Measurements from ENCODE around the gene PSMD11. TPM values are rescaled to one million over a fixed set of nuclear protein-coding genes. Genes with fewer than 3 reads are reported as not detected.
A peak's percentile ranks its signal among the peaks of the same experiment; 100 is the strongest.

PSMD11 gene
- total and polyA plus RNA-seq, 5 donors from 2014 or later, result 92.4 to 156 (median 129) TPM

- no peak overlapping the region for H3K27ac ChIP-seq (ENCODE audit: insufficient read depth, low read length, poor library complexity, severe bottlenecking)
- H3K4me1 Mint-ChIP-seq, result peaks cover 9 to 54% (median 17%) of the 10 kb centered on the region in 4 donors
- peaks cover 0 to 1% (median 0%) of the 10 kb centered on the region in 7 donors for H3K9me3 Mint-ChIP-seq
- ATAC-seq (ENCODE audit: low read depth in 2 of 2) (no peak), DNase-seq (no peak)
- no peaks in the 10 kb centered on the region for H3K27me3 Mint-ChIP-seq
- no peak overlapping the region for H3K4me3 ChIP-seq (ENCODE audit: low read depth, low read length)
- H3K36me3 ChIP-seq (ENCODE audit: control insufficient read depth, insufficient read depth, low read length), result no peaks in the 10 kb centered on the region
- H3K4me1 ChIP-seq (ENCODE audit: control insufficient read depth, insufficient read depth, low read length, poor library complexity, severe bottlenecking), result peaks cover 33% of the 10 kb centered on the region
- H3K4me3 Mint-ChIP-seq, result no peak overlapping the region
- H3K27ac Mint-ChIP-seq, result peak overlapping the region in 1 of 3 donors; percentile 46
- H3K36me3 Mint-ChIP-seq, result peaks cover 4% of the 10 kb centered on the region
- no peaks in the 10 kb centered on the region for H3K27me3 ChIP-seq (ENCODE audit: control insufficient read depth, insufficient read depth, low read length)
- no peaks in the 10 kb centered on the region for H3K9me3 ChIP-seq (ENCODE audit: control insufficient read depth in 2 of 2, low read length in 2 of 2)
These were observed 51.3 kb downstream of the PSMD11 start for GRCh38 chr17:32495359-32496231.

GRCh38 chr17:32496395-32497073, 52.2 kb downstream of the PSMD11 start:
- Histone ChIP-seq H3K27me3 (ENCODE audit: control insufficient read depth, insufficient read depth, low read length) (no peaks in the 10 kb centered on the region), H3K36me3 (ENCODE audit: control insufficient read depth, insufficient read depth, low read length) (no peaks in the 10 kb centered on the region), H3K4me3 (ENCODE audit: low read depth, low read length) (no peak overlapping the region), H3K9me3 (ENCODE audit: control insufficient read depth in 2 of 2, low read length in 2 of 2) (no peaks in the 10 kb centered on the region), H3K4me1 (ENCODE audit: control insufficient read depth, insufficient read depth, low read length, poor library complexity, severe bottlenecking) (peaks cover 29% of the 10 kb centered on the region), H3K27ac (ENCODE audit: insufficient read depth, low read length, poor library complexity, severe bottlenecking) (no peak overlapping the region)
- peaks cover 9 to 51% (median 21%) of the 10 kb centered on the region in 4 donors for H3K4me1 Mint-ChIP-seq
- no peak for ATAC-seq (ENCODE audit: low read depth in 2 of 2)
- peak overlapping the region in 2 of 3 donors; percentile 49 to 55 for H3K27ac Mint-ChIP-seq
- H3K9me3 Mint-ChIP-seq, result peaks cover 0 to 1% (median 0%) of the 10 kb centered on the region in 7 donors
- H3K36me3 Mint-ChIP-seq, result peaks cover 4% of the 10 kb centered on the region
- H3K27me3 Mint-ChIP-seq, result no peaks in the 10 kb centered on the region
- DNase-seq, result no peak
- H3K4me3 Mint-ChIP-seq, result peak overlapping the region in 1 of 4 donors; percentile 8

GRCh38 chr17:32497431-32498205, 53.3 kb downstream of the PSMD11 start:
- H3K9me3 ChIP-seq (ENCODE audit: control insufficient read depth in 2 of 2, low read length in 2 of 2), result no peaks in the 10 kb centered on the region
- H3K27me3 Mint-ChIP-seq, result no peaks in the 10 kb centered on the region
- H3K27ac Mint-ChIP-seq, result peak overlapping the region in 2 of 3 donors; percentile 48 to 76
- no peak for ATAC-seq (ENCODE audit: low read depth in 2 of 2)
- H3K4me3 ChIP-seq (ENCODE audit: low read depth, low read length), result no peak overlapping the region
- H3K36me3 Mint-ChIP-seq, result no peaks in the 10 kb centered on the region
- peaks cover 0 to 1% (median 0%) of the 10 kb centered on the region in 7 donors for H3K9me3 Mint-ChIP-seq
- H3K27me3 ChIP-seq (ENCODE audit: control insufficient read depth, insufficient read depth, low read length), result no peaks in the 10 kb centered on the region
- H3K36me3 ChIP-seq (ENCODE audit: control insufficient read depth, insufficient read depth, low read length), result no peaks in the 10 kb centered on the region
- H3K4me3 Mint-ChIP-seq, result no peak overlapping the region
- H3K4me1 Mint-ChIP-seq, result peaks cover 11 to 51% (median 23%) of the 10 kb centered on the region in 4 donors
- no peak for DNase-seq
- peaks cover 24% of the 10 kb centered on the region for H3K4me1 ChIP-seq (ENCODE audit: control insufficient read depth, insufficient read depth, low read length, poor library complexity, severe bottlenecking)
- H3K27ac ChIP-seq (ENCODE audit: insufficient read depth, low read length, poor library complexity, severe bottlenecking), result no peak overlapping the region

GRCh38 chr17:32498391-32498790, 54.1 kb downstream of the PSMD11 start:
- H3K36me3 ChIP-seq (ENCODE audit: control insufficient read depth, insufficient read depth, low read length), result no peaks in the 10 kb centered on the region
- Mint-ChIP-seq H3K4me3 (no peak overlapping the region), H3K4me1 (peaks cover 10 to 51% (median 23%) of the 10 kb centered on the region in 4 donors), H3K27me3 (no peaks in the 10 kb centered on the region), H3K27ac (peak overlapping the region in 2 of 3 donors; percentile 64 to 76), H3K36me3 (no peaks in the 10 kb centered on the region), H3K9me3 (peaks cover 0 to 1% (median 0%) of the 10 kb centered on the region in 7 donors)
- DNase-seq (no peak), ATAC-seq (ENCODE audit: low read depth in 2 of 2) (no peak)
- no peak overlapping the region for H3K4me3 ChIP-seq (ENCODE audit: low read depth, low read length)
- H3K27me3 ChIP-seq (ENCODE audit: control insufficient read depth, insufficient read depth, low read length), result no peaks in the 10 kb centered on the region
- H3K4me1 ChIP-seq (ENCODE audit: control insufficient read depth, insufficient read depth, low read length, poor library complexity, severe bottlenecking), result peaks cover 24% of the 10 kb centered on the region
- H3K9me3 ChIP-seq (ENCODE audit: control insufficient read depth in 2 of 2, low read length in 2 of 2), result no peaks in the 10 kb centered on the region
- no peak overlapping the region for H3K27ac ChIP-seq (ENCODE audit: insufficient read depth, low read length, poor library complexity, severe bottlenecking)

- Histone ChIP-seq H3K9me3 (ENCODE audit: control insufficient read depth in 2 of 2, low read length in 2 of 2) (no peaks in the 10 kb centered on the region), H3K27me3 (ENCODE audit: control insufficient read depth, insufficient read depth, low read length) (no peaks in the 10 kb centered on the region), H3K4me1 (ENCODE audit: control insufficient read depth, insufficient read depth, low read length, poor library complexity, severe bottlenecking) (peaks cover 50% of the 10 kb centered on the region), H3K27ac (ENCODE audit: insufficient read depth, low read length, poor library complexity, severe bottlenecking) (peak overlapping the region; percentile 85), H3K4me3 (ENCODE audit: low read depth, low read length) (no peak overlapping the region), H3K36me3 (ENCODE audit: control insufficient read depth, insufficient read depth, low read length) (no peaks in the 10 kb centered on the region)
- Mint-ChIP-seq H3K27ac (peak overlapping the region; percentile 98 to 99 (median 99)), H3K9me3 (peaks cover 0 to 1% (median 0%) of the 10 kb centered on the region in 7 donors), H3K4me3 (peak overlapping the region; percentile 15 to 66 (median 40)), H3K27me3 (no peaks in the 10 kb centered on the region), H3K36me3 (no peaks in the 10 kb centered on the region), H3K4me1 (peaks cover 27 to 73% (median 46%) of the 10 kb centered on the region in 4 donors)
- DNase-seq, result no peak
- ATAC-seq (ENCODE audit: low read depth in 2 of 2), result no peak
These were observed 57.7 kb downstream of the PSMD11 start for GRCh38 chr17:32502013-32502412.

- no peaks in the 10 kb centered on the region for H3K9me3 ChIP-seq (ENCODE audit: control insufficient read depth in 2 of 2, low read length in 2 of 2)
- H3K4me3 ChIP-seq (ENCODE audit: low read depth, low read length), result peak overlapping the region; percentile 75
- DNase-seq (no peak), ATAC-seq (ENCODE audit: low read depth in 2 of 2) (no peak)
- peaks cover 54% of the 10 kb centered on the region for H3K4me1 ChIP-seq (ENCODE audit: control insufficient read depth, insufficient read depth, low read length, poor library complexity, severe bottlenecking)
- H3K27ac ChIP-seq (ENCODE audit: insufficient read depth, low read length, poor library complexity, severe bottlenecking), result peak overlapping the region; percentile 85
- H3K36me3 Mint-ChIP-seq, result no peaks in the 10 kb centered on the region
- peak overlapping the region; percentile 98 to 99 (median 99) for H3K27ac Mint-ChIP-seq
- no peaks in the 10 kb centered on the region for H3K36me3 ChIP-seq (ENCODE audit: control insufficient read depth, insufficient read depth, low read length)
- no peaks in the 10 kb centered on the region for H3K27me3 ChIP-seq (ENCODE audit: control insufficient read depth, insufficient read depth, low read length)
- H3K4me1 Mint-ChIP-seq, result peaks cover 31 to 79% (median 50%) of the 10 kb centered on the region in 4 donors
- no peaks in the 10 kb centered on the region for H3K27me3 Mint-ChIP-seq
- H3K9me3 Mint-ChIP-seq, result peaks cover 0 to 1% (median 0%) of the 10 kb centered on the region in 7 donors
- H3K4me3 Mint-ChIP-seq, result peak overlapping the region in 3 of 4 donors; percentile 66 to 85 (median 80)
These were observed 58.4 kb downstream of the PSMD11 start for GRCh38 chr17:32502710-32503109.

Data from CD4-positive, CD25-positive, alpha-beta regulatory T cell (primary cell).